Esophagus squamous epithelium (tissue), 4 donors: ENCODE results near the gene CUL7.

Source experiments
- CTCF ChIP-seq, 6 experiments: fragments of 450-650 bp in 4 of 6; fragments of 200-600 bp in 2 of 6; sonication (generic) in 2 of 6; IDR thresholded peaks; one replicate each; pipeline ENCODE4 v1.5.1; 2016 to 2019; ENCODE audit warnings: antibody characterized with exemption in 6 of 6, mild to moderate bottlenecking in 4 of 6, moderate library complexity in 4 of 6
- POLR2A ChIP-seq, 4 donors: fragments of 450-650 bp; IDR thresholded peaks; one replicate each; pipeline ENCODE4 v1.6.1; 2017; ENCODE audit warnings: antibody characterized with exemption in 4 of 4, mild to moderate bottlenecking in 4 of 4, moderate library complexity in 3 of 4

- TF ChIP-seq POLR2A (IDR thresholded peaks at IDR 0.05) (no peak), CTCF (IDR thresholded peaks at IDR 0.05) (no peak)
These were observed 37.9 kb upstream of the CUL7 start for GRCh38 chr6:43091436-43091991.
